ENCODE results near the gene RHBDD1. TPM values are rescaled to one million over a fixed set of nuclear protein-coding genes. Genes with fewer than 3 reads are reported as not detected.

The RHBDD1 gene
- total RNA-seq, 1 donor from 2014 or later: 31.3 TPM

GRCh38 chr2:226792155-226792881 is 43.5 kb upstream of the RHBDD1 start:
- Histone ChIP-seq H3K9me3 (ENCODE audit: insufficient read depth, low read depth, low read length) (no peaks in the 10 kb centered on the region), H3K4me3 (ENCODE audit: insufficient read depth, low read depth, low read length) (peak overlapping the region; percentile 61), H3K36me3 (ENCODE audit: insufficient read depth, low read length) (peaks cover 3% of the 10 kb centered on the region), H2AFZ (ENCODE audit: low read depth, low read length) (no peak overlapping the region), H3K79me2 (ENCODE audit: insufficient read depth, low read length) (peaks cover 99% of the 10 kb centered on the region), H3K4me2 (ENCODE audit: low read length) (peak overlapping the region; percentile 82), H3K4me1 (ENCODE audit: insufficient read depth, low read length) (peaks cover 39% of the 10 kb centered on the region), H4K20me1 (ENCODE audit: insufficient read depth, low read length) (peaks cover 44% of the 10 kb centered on the region), H3K9ac (ENCODE audit: low read length) (peak overlapping the region; percentile 84), H3K27ac (ENCODE audit: low read depth, low read length) (peak overlapping the region; percentile 87), H3K27me3 (ENCODE audit: insufficient read depth, low read length) (no peaks in the 10 kb centered on the region)
- Mint-ChIP-seq H3K9me3 (ENCODE audit: unreplicated experiment) (no peaks in the 10 kb centered on the region), H3K4me3 (ENCODE audit: unreplicated experiment) (peak overlapping the region; percentile 92), H3K27ac (ENCODE audit: unreplicated experiment) (peak overlapping the region; percentile 96), H3K27me3 (ENCODE audit: low read depth, unreplicated experiment) (no peaks in the 10 kb centered on the region), H3K36me3 (ENCODE audit: low read depth, unreplicated experiment) (peaks cover 24% of the 10 kb centered on the region), H3K4me1 (ENCODE audit: low read depth, unreplicated experiment) (peaks cover 23% of the 10 kb centered on the region)
- DNase-seq (ENCODE audit: low read depth) (no peak), FAIRE-seq (no peak)
- no peak for TF ChIP-seq EZH2 (IDR thresholded peaks at IDR 0.05; ENCODE audit: insufficient read depth, low read length)
- TF ChIP-seq, protein P1, sequence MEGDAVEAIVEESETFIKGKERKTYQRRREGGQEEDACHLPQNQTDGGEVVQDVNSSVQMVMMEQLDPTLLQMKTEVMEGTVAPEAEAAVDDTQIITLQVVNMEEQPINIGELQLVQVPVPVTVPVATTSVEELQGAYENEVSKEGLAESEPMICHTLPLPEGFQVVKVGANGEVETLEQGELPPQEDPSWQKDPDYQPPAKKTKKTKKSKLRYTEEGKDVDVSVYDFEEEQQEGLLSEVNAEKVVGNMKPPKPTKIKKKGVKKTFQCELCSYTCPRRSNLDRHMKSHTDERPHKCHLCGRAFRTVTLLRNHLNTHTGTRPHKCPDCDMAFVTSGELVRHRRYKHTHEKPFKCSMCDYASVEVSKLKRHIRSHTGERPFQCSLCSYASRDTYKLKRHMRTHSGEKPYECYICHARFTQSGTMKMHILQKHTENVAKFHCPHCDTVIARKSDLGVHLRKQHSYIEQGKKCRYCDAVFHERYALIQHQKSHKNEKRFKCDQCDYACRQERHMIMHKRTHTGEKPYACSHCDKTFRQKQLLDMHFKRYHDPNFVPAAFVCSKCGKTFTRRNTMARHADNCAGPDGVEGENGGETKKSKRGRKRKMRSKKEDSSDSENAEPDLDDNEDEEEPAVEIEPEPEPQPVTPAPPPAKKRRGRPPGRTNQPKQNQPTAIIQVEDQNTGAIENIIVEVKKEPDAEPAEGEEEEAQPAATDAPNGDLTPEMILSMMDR (IDR thresholded peaks at IDR 0.05; ENCODE audit: insufficient read depth, low read depth, low read length): no peak

DNA sequence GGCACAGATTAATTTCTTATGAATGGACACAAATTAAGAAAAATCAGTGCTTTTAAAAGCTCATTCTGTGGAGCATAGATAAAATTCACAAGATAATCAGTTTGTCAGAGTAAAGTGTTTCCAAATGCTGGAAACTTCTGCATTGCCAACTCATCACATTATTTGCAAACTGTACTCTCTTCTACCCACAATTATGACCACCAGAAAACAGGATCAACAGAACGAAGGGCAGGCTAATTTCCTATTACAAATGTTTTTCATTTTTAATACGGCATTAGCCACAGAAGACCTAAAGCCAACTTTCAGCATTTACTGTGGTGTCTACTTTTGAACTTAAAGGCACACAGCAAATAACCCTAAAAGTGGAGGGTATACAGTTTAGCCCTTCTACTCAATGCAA is 42.2 kb upstream of the RHBDD1 start:
- H3K27me3 Mint-ChIP-seq (ENCODE audit: low read depth, unreplicated experiment): no peaks in the 10 kb centered on the region

More for the DNA sequence above, 42.2 kb upstream of the RHBDD1 start:
- Histone ChIP-seq H3K4me1 (ENCODE audit: insufficient read depth, low read length) (peaks cover 47% of the 10 kb centered on the region), H3K4me3 (ENCODE audit: insufficient read depth, low read depth, low read length) (peak overlapping the region; percentile 61), H3K27ac (ENCODE audit: low read depth, low read length) (peak overlapping the region; percentile 87), H3K27me3 (ENCODE audit: insufficient read depth, low read length) (no peaks in the 10 kb centered on the region), H3K4me2 (ENCODE audit: low read length) (peak overlapping the region; percentile 82), H3K9me3 (ENCODE audit: insufficient read depth, low read depth, low read length) (no peaks in the 10 kb centered on the region), H3K36me3 (ENCODE audit: insufficient read depth, low read length) (peaks cover 3% of the 10 kb centered on the region), H4K20me1 (ENCODE audit: insufficient read depth, low read length) (peaks cover 46% of the 10 kb centered on the region), H2AFZ (ENCODE audit: low read depth, low read length) (no peak overlapping the region), H3K9ac (ENCODE audit: low read length) (peak overlapping the region; percentile 84), H3K79me2 (ENCODE audit: insufficient read depth, low read length) (peaks cover 99% of the 10 kb centered on the region)
- H3K9me3 Mint-ChIP-seq (ENCODE audit: unreplicated experiment): no peaks in the 10 kb centered on the region
- DNase-seq (ENCODE audit: low read depth) (no peak), FAIRE-seq (no peak)
- H3K36me3 Mint-ChIP-seq (ENCODE audit: low read depth, unreplicated experiment): peaks cover 29% of the 10 kb centered on the region
- no peak for TF ChIP-seq EZH2 (IDR thresholded peaks at IDR 0.05; ENCODE audit: insufficient read depth, low read length)
- TF ChIP-seq, protein P1 (IDR thresholded peaks at IDR 0.05; ENCODE audit: insufficient read depth, low read depth, low read length): no peak
- H3K27ac Mint-ChIP-seq (ENCODE audit: unreplicated experiment): no peak overlapping the region
- peaks cover 27% of the 10 kb centered on the region for H3K4me1 Mint-ChIP-seq (ENCODE audit: low read depth, unreplicated experiment)
- peak overlapping the region; percentile 92 for H3K4me3 Mint-ChIP-seq (ENCODE audit: unreplicated experiment)
